Stimulated activated CD8-positive, alpha-beta memory T cell treated with anti-CD3 and anti-CD28 coated beads, Interleukin-15, amount 100 ng/mL, for 4 hours (primary cell): ENCODE measurements around the gene NMT2.
"Not testable (repeated sequence)": the region's sequence is repeated elsewhere in the genome, so short reads cannot be mapped to it uniquely, and the experiment has no call there.

ENCODE experiments used
- DNase-seq, 2 donors: peaks; one replicate each; pipeline ENCODE4 v3.0.0-alpha.2; 2020; ENCODE audit warnings: low read depth in 2 of 2

Gene NMT2

GRCh38 chr10:15168291-15168785 lies at the start of gene NMT2:
NMT2 (minus strand) TSS chr10:15168693; CDS start chr10:15168612, 81 bp downstream.
- no peak for DNase-seq

GRCh38 chr10:15216700-15217099 lies 48.2 kb upstream of the NMT2 start:
- no peak for DNase-seq

GRCh38 chr10:15214237-15214636 lies 45.7 kb upstream of the NMT2 start:
- DNase-seq: no peak

- DNase-seq: no peak
These were observed 45.0 kb upstream of the NMT2 start for GRCh38 chr10:15213461-15213861.

GRCh38 chr10:15211464-15211979 lies 43.0 kb upstream of the NMT2 start:
- DNase-seq: no peak

- DNase-seq: no peak
These were observed 42.0 kb upstream of the NMT2 start for GRCh38 chr10:15210521-15210920.

- DNase-seq: peak; percentile 29 to 65
These were observed 41.5 kb upstream of the NMT2 start for GRCh38 chr10:15209827-15210509.

- no peak for DNase-seq
These were observed 39.7 kb upstream of the NMT2 start for GRCh38 chr10:15208221-15208620.

- not testable (repeated sequence) for DNase-seq
These were observed 38.9 kb upstream of the NMT2 start for GRCh38 chr10:15207410-15207809.

- no peak for DNase-seq
These were observed 34.1 kb upstream of the NMT2 start for GRCh38 chr10:15202639-15203038.

- DNase-seq: not testable (repeated sequence)
These were observed 33.8 kb upstream of the NMT2 start for GRCh38 chr10:15202301-15202621.

GRCh38 chr10:15201589-15202300 lies 33.3 kb upstream of the NMT2 start:
- no peak for DNase-seq

- DNase-seq: no peak
These were observed 32.1 kb upstream of the NMT2 start for GRCh38 chr10:15200626-15201025.

GRCh38 chr10:15197911-15198310 lies 29.4 kb upstream of the NMT2 start:
- no peak for DNase-seq

GRCh38 chr10:15197276-15197675 lies 28.8 kb upstream of the NMT2 start:
- DNase-seq: no peak

- no peak for DNase-seq
These were observed 27.7 kb upstream of the NMT2 start for GRCh38 chr10:15196021-15196834.

- DNase-seq: no peak
These were observed 20.8 kb upstream of the NMT2 start for GRCh38 chr10:15189133-15189885.

- no peak for DNase-seq
These were observed 20.1 kb upstream of the NMT2 start for GRCh38 chr10:15188603-15189002.

GRCh38 chr10:15183689-15184481 lies 15.4 kb upstream of the NMT2 start:
- no peak for DNase-seq

GRCh38 chr10:15182540-15183207 lies 14.2 kb upstream of the NMT2 start:
- DNase-seq: no peak
